ENCODE results near the gene SHFL.

GRCh38 chr19:10084803-10085202, 1.3 kb upstream of the SHFL start:
- TF ChIP-seq EZH2phosphoT487 (IDR thresholded peaks at IDR 0.05; ENCODE audit: borderline replicate concordance, low read depth) (no peak), FOXM1 (IDR thresholded peaks at IDR 0.05; ENCODE audit: low read depth) (no peak), GABPA (IDR thresholded peaks at IDR 0.05; ENCODE audit: low read depth) (no peak), ZBTB33 (IDR thresholded peaks at IDR 0.05; ENCODE audit: borderline replicate concordance, low read depth) (no peak), USF2 (IDR thresholded peaks at IDR 0.05; ENCODE audit: borderline replicate concordance, low read depth, low read length) (no peak), EP300 (IDR thresholded peaks at IDR 0.05; ENCODE audit: borderline replicate concordance in 1 of 2, low read depth in 1 of 2, low read length in 1 of 2) (no peak), MAX (IDR thresholded peaks at IDR 0.05; ENCODE audit: low read depth) (no peak), MXI1 (IDR thresholded peaks at IDR 0.05; ENCODE audit: low read depth, low read length) (no peak), NFIC (IDR thresholded peaks at IDR 0.05; ENCODE audit: borderline replicate concordance) (no peak), USF1 (IDR thresholded peaks at IDR 0.05; ENCODE audit: borderline replicate concordance, low read depth) (no peak), POLR2AphosphoS5 (IDR thresholded peaks at IDR 0.05; ENCODE audit: low read depth, low read length) (no peak), TAF1 (IDR thresholded peaks at IDR 0.05; ENCODE audit: borderline replicate concordance, low read depth, low read length) (no peak), FOXJ3 (CRISPR knock-in tag; IDR thresholded peaks at IDR 0.05) (no peak)
- TF ChIP-seq, protein P1, sequence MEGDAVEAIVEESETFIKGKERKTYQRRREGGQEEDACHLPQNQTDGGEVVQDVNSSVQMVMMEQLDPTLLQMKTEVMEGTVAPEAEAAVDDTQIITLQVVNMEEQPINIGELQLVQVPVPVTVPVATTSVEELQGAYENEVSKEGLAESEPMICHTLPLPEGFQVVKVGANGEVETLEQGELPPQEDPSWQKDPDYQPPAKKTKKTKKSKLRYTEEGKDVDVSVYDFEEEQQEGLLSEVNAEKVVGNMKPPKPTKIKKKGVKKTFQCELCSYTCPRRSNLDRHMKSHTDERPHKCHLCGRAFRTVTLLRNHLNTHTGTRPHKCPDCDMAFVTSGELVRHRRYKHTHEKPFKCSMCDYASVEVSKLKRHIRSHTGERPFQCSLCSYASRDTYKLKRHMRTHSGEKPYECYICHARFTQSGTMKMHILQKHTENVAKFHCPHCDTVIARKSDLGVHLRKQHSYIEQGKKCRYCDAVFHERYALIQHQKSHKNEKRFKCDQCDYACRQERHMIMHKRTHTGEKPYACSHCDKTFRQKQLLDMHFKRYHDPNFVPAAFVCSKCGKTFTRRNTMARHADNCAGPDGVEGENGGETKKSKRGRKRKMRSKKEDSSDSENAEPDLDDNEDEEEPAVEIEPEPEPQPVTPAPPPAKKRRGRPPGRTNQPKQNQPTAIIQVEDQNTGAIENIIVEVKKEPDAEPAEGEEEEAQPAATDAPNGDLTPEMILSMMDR (IDR thresholded peaks at IDR 0.05) = no peak
